NCI-H1048 (cell line): Measurements from ENCODE around the gene CFAP69.
"Not testable (repeated sequence)": the region's sequence is repeated elsewhere in the genome, so short reads cannot be mapped to it uniquely, and the experiment has no call there.

Experiments
- DNase-seq: peaks from one replicate; lab custom pipeline; 2025; lab: John Stamatoyannopoulos, UW

Gene CFAP69

GRCh38 chr7:90233569-90233968 lies 11.4 kb upstream of the CFAP69 start:
- DNase-seq: no peak

- no peak for DNase-seq
These were observed 8.2 kb upstream of the CFAP69 start for GRCh38 chr7:90236721-90237289.

GRCh38 chr7:90238022-90238421 lies 7.0 kb upstream of the CFAP69 start:
- no peak for DNase-seq

- no peak for DNase-seq
These were observed 6.4 kb upstream of the CFAP69 start for GRCh38 chr7:90238583-90238982.

- DNase-seq: no peak
These were observed 5.9 kb upstream of the CFAP69 start for GRCh38 chr7:90239050-90239449.

- DNase-seq: no peak
These were observed 5.2 kb upstream of the CFAP69 start for GRCh38 chr7:90239625-90240228.

- DNase-seq: no peak
These were observed 2.4 kb upstream of the CFAP69 start for GRCh38 chr7:90242369-90243168.

GRCh38 chr7:90243556-90243955 lies 1.4 kb upstream of the CFAP69 start:
- DNase-seq: no peak

- DNase-seq: no peak
These were observed 437 bp upstream of the CFAP69 start for GRCh38 chr7:90244565-90244908.

GRCh38 chr7:90246171-90246570 lies 1.2 kb downstream of the CFAP69 start:
- DNase-seq: no peak

GRCh38 chr7:90248706-90249105 lies 3.7 kb downstream of the CFAP69 start:
- no peak for DNase-seq

GRCh38 chr7:90250601-90251303 lies 5.8 kb downstream of the CFAP69 start:
- DNase-seq: no peak

- DNase-seq: no peak
These were observed 6.3 kb downstream of the CFAP69 start for GRCh38 chr7:90251304-90251635.

GRCh38 chr7:90256011-90256410 lies 11.0 kb downstream of the CFAP69 start:
- not testable (repeated sequence) for DNase-seq

- no peak for DNase-seq
These were observed 11.8 kb downstream of the CFAP69 start for GRCh38 chr7:90256778-90257177.

GRCh38 chr7:90261441-90261840 lies 16.5 kb downstream of the CFAP69 start:
- DNase-seq: no peak

- no peak for DNase-seq
These were observed 17.5 kb downstream of the CFAP69 start for GRCh38 chr7:90262438-90262837.

- DNase-seq: no peak
These were observed 21.8 kb downstream of the CFAP69 start for GRCh38 chr7:90266808-90267207.

GRCh38 chr7:90267263-90267858 lies 22.4 kb downstream of the CFAP69 start:
- DNase-seq: no peak

- DNase-seq: no peak
These were observed 24.2 kb downstream of the CFAP69 start for GRCh38 chr7:90269163-90269562.

- no peak for DNase-seq
These were observed 25.6 kb downstream of the CFAP69 start for GRCh38 chr7:90270431-90271178.

GRCh38 chr7:90271753-90272152 lies 26.8 kb downstream of the CFAP69 start:
- DNase-seq: no peak
